IPS-15b (cell line): ENCODE measurements around the gene RNU1-2.
A peak's percentile ranks its signal among the peaks of the same experiment; 100 is the strongest.
"Not testable (repeated sequence)": the region's sequence is repeated elsewhere in the genome, so short reads cannot be mapped to it uniquely, and the experiment has no call there.

Source experiments
- H3K27me3 ChIP-seq: one replicate; pipeline ENCODE4 v1.6.1; 2013; ENCODE audit warnings: low read length; ENCODE audit not compliant: control insufficient read depth, insufficient read depth
- H3K36me3 ChIP-seq: one replicate; pipeline ENCODE4 v1.6.1; 2013; ENCODE audit warnings: low read length; ENCODE audit not compliant: control insufficient read depth, insufficient read depth
- H3K4me1 ChIP-seq: one replicate; pipeline ENCODE4 v1.6.1; 2013; ENCODE audit warnings: mild to moderate bottlenecking, low read length; ENCODE audit not compliant: control insufficient read depth, insufficient read depth
- H3K4me3 ChIP-seq: one replicate; pipeline ENCODE4 v1.5.1; 2013; ENCODE audit warnings: low read depth, low read length
- H3K9ac ChIP-seq: one replicate; pipeline ENCODE4 v1.6.1; 2013; ENCODE audit warnings: low read depth, mild to moderate bottlenecking, low read length
- H3K9me3 ChIP-seq: one replicate; pipeline ENCODE4 v1.6.1; 2013; ENCODE audit warnings: mild to moderate bottlenecking, low read length; ENCODE audit not compliant: control insufficient read depth, insufficient read depth

Gene RNU1-2

DNA sequence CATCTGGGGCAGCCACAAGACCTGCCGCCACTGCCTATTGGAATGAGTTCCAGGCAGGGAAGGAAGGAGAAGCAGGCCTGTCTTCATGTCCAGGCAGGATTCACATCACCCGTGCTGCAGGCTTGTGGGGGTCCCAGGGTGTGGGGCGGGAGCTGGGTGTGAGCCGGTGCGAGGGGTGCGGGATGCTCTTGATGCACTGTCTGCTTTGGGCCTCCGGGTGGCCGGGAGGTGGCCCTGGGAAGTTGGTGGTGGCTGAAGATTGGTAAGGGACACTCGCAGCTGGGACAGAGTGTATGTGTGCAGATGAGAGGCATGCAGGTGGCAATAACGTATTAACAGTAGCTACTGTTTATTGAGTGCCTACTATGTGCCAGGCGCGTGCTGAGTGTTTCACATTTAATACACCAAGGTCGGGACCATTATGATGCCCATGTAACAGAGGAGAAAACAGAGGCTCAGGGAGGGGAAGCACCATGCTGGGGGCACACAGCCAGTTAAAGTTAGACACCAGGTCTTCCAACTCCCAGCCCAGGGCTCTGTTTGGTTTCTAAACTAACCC, 29.2 kb downstream of the RNU1-2 start:
- no peaks in the 10 kb centered on the region for H3K9me3 ChIP-seq
- H3K27me3 ChIP-seq = no peaks in the 10 kb centered on the region
- no peak overlapping the region for H3K9ac ChIP-seq
- peaks cover 5% of the 10 kb centered on the region for H3K4me1 ChIP-seq
- no peak overlapping the region for H3K4me3 ChIP-seq
- H3K36me3 ChIP-seq = peaks cover 8% of the 10 kb centered on the region

DNA sequence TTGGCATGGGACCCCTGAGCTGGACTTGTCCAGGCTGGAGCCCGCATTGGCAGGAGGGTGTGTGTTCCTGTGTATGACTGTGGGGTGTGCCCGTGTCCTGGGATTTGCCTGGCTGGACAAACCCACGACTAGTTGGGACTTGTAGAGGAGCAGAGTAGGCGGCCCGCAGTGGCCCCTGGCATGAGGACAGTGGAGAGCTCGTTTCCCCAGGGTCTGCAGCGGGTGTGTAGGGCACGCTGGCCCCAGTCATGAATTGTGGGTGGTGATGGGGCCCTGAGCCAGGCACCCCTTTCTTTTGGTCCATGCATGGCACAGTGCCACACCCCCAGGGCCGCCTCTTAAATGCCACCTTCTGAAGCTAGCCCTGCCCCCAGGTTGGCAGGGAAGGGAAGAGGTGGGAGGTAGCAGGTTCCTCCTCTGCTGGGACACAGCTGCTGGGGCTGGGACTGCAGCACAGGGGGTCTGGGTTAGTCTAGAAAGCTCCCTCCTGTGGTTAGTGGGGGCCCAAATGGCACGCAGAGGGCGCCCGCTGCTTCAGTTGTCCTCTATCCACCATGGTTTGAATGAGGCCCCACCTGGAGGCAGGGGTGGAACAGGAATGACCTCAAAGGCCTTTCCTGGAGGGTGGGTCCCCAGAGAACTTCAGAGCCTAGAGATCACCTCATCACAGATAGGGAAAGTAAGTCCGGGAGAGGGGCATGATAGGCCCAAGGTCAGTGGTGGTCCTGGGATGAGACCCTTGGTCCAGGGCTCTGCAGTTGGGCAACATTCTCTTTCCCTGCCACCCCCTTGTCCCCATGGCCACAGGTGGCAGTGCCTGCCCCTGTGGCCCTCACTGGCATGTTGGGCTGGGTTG, 30.1 kb downstream of the RNU1-2 start:
- H3K9me3 ChIP-seq = no peaks in the 10 kb centered on the region
- no peak overlapping the region for H3K4me3 ChIP-seq
- no peak overlapping the region for H3K9ac ChIP-seq
- H3K27me3 ChIP-seq = no peaks in the 10 kb centered on the region
- peaks cover 5% of the 10 kb centered on the region for H3K4me1 ChIP-seq
- peaks cover 8% of the 10 kb centered on the region for H3K36me3 ChIP-seq

DNA sequence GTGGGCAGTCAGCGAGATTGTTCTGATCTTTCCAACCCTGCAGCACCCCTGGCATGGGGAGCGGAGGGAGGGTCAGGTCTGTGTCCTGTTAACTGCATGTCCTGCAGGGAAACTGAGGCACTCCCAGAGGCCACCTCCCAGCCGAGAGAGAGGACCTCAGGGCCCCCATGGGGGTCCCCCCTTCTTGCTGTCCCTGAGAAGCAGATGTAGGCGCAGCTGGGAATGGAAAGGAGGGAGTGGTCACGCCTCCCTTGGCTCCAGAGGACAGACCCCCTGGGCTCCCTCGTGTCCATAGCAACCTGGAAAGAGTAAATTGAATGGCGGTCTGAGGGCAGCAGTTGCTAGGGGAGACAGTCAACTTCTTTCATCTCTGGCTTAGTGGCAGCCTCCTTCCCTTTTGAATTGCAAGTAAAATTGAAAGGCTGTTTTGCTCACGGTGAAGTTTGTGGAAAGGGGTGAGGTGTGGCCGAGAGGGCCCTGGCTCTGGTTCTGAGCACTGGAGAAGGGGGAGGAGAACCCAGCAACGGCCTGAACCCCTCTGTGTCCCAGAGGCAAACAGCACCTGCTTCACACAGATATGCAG, 30.8 kb downstream of the RNU1-2 start:
- Histone ChIP-seq H3K9ac (no peak overlapping the region), H3K4me1 (no peaks in the 10 kb centered on the region), H3K9me3 (no peaks in the 10 kb centered on the region)

DNA sequence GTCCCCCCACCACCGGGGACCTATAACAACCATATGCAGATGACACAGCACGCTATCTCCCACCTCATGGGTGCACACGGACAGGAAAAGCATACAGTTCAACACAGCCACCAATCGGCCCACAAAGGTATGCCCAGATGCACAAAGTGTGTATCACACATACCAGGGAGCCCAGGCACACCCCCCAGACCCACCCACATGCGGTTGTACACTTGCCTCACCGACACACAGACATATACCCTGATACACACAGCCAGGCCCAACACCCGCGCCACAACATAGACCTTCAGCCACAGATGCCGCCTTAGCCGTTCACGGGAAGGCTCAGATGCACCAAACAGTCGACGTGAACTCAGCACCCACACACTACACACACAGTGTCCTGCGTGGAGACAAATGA, 31.5 kb downstream of the RNU1-2 start:
- Histone ChIP-seq H3K9ac (no peak overlapping the region), H3K9me3 (no peaks in the 10 kb centered on the region), H3K4me3 (no peak overlapping the region), H3K27me3 (no peaks in the 10 kb centered on the region), H3K4me1 (no peaks in the 10 kb centered on the region), H3K36me3 (peaks cover 8% of the 10 kb centered on the region)

More for the DNA sequence above, 30.8 kb downstream of the RNU1-2 start:
- Histone ChIP-seq H3K36me3 (peaks cover 8% of the 10 kb centered on the region), H3K4me3 (no peak overlapping the region), H3K27me3 (no peaks in the 10 kb centered on the region)

DNA sequence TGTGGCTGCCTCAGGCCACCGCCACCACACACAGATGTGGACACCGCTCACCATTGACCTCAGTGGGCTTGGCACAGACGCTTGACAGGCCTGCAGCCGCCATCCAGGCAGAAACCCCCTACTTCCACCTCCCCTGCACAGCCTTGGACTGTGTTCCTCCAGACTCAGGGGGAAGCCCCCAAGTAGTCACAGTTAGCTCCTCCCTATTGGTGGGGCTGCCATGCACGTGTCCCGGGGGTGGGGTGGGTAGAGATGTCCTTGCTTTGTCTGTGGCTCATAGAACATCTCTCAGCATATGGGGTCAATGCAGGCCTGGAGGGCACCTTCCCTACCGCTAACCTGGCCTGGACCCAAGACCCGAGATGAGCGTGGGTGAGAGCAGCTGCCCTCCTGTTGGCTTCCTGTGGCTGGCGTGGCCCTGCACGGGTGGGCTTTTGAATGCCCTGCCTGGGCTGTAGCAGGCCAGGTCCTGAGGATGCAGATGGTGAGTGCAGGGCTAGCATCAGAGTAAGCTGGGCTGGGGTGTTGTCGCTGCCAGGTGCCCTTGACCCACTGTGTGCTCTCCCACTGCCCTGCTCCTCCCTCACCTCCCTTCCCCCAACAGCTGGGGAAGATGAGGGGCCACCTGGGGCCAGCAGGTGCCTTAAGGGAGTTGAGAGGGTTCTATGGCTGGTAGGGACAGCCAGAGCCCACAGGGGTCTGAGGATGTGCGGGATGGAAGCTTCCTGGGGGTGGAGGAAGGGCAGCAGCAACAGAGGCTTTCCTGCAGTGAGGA, 32.1 kb downstream of the RNU1-2 start:
- no peak overlapping the region for H3K4me3 ChIP-seq
- H3K9ac ChIP-seq = no peak overlapping the region
- no peaks in the 10 kb centered on the region for H3K9me3 ChIP-seq
- H3K36me3 ChIP-seq = peaks cover 8% of the 10 kb centered on the region
- H3K4me1 ChIP-seq = no peaks in the 10 kb centered on the region
- H3K27me3 ChIP-seq = no peaks in the 10 kb centered on the region

DNA sequence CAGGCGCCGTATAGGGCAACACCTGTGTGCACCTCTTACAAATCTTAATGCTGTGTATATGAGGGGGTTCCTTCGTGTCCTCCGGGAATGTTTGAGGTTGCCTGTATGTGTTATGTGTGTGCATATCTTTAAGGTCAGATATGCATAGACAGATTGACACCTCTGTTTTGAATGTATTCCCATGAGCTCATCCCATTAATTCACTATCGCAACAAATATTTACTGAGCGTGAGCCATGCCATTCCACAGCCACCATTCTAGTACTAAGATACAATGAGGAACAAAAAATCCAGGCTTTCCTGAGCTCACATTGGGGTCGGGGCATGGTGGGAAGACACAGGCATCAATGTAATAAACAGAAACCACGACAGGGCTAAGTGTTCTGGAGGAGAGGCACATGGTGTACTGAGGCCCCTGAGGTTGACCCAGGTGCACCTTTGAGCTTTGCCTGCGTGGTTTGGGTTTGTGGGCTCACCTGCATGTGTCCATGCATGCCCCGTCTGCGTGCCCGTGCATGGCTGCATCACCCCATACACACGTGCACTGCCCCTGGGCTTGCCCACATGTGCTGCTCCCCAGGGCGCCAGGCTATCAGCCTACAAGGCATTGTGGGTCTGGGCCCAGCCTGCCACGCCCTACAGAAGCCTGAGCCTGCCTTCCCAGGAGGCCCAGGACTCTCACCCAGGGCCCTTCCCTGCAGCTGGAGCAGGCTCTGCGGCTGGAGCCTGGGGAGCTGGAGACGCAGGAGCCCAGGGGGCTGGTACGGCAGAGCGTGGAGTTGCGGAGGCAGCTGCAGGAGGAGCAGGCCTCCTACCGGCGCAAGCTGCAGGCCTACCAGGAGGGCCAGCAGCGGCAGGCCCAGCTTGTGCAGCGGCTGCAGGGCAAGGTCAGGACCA, 33.6 kb downstream of the RNU1-2 start:
- not testable (repeated sequence) for H3K4me1 ChIP-seq, H3K9me3 ChIP-seq, H3K36me3 ChIP-seq, H3K9ac ChIP-seq, H3K4me3 ChIP-seq, H3K27me3 ChIP-seq

DNA sequence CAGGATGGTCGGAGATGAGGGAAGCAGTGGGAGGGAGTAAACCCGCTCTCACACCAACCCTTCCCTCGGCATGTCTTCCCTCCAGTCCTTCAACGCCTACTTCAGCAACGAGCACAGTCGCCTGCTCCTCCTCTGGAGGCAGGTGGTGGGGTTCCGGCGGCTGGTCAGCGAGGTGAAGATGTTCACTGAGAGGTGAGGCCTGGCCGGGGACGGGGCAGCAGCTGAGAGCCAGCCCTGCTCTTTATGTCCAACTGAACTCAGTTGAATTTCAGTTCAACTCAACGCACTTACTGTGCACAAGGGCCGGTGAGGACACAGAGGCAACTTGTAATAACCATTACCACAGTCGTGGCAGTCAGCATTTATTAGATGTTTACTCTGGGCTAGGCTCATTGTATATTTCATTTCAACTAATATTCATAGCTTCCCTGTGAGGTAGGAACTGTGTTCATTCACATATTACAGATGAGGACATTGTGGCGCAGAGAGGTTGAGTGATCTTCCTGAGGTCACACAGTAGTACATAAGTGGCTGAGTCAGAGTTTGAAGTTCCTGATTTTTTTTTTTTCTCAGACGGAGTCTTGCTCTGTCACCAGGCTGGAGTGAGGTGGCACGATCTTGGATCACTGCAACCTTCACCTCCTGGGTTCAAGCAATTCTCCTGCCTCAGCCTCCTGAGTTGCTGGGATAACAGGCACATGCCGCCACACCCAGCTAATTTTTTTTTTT, 35.6 kb downstream of the RNU1-2 start:
- H3K4me3 ChIP-seq, H3K9me3 ChIP-seq, H3K36me3 ChIP-seq, H3K4me1 ChIP-seq, H3K27me3 ChIP-seq, H3K9ac ChIP-seq: not testable (repeated sequence)

DNA sequence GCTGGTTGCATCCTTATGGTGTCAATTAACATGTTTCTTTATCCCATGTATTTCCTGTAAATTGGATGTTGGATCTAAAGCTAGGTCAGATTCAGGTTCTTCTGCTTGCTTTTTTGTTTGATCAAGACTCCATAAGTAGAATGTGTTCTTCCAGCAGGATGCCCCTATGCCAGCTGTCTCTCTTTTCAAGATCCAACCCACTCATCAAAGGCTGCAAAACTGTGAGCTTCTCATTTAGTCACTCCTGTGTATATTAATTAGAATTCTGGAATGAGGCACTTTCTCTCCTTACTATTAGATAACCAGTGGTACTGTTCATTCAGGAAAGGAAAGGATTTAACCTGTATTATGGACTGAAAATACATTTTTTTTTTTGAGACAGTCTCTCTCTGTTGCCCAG, 38.2 kb downstream of the RNU1-2 start:
- H3K9ac ChIP-seq, H3K27me3 ChIP-seq, H3K4me3 ChIP-seq, H3K4me1 ChIP-seq, H3K9me3 ChIP-seq: not testable (repeated sequence)
- peaks cover 12% of the 10 kb centered on the region for H3K36me3 ChIP-seq

DNA sequence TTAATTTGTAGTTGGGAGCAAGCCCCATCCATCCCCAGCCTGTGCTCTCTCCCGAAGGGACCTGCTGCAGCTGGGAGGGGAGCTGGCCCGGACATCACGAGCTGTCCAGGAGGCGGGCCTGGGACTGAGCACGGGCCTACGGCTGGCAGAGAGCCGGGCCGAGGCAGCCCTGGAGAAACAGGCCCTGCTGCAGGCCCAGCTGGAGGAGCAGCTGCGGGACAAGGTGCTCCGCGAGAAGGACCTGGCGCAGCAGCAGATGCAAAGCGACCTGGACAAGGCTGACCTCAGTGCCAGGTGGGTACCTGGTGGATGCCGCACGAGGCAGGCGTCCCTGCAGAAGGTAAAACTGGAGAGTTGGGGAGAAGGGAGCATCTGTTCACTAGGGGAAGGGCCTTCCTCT, 40.8 kb downstream of the RNU1-2 start:
- not testable (repeated sequence) for H3K9me3 ChIP-seq, H3K4me3 ChIP-seq, H3K4me1 ChIP-seq, H3K27me3 ChIP-seq, H3K9ac ChIP-seq
- peaks cover 12% of the 10 kb centered on the region for H3K36me3 ChIP-seq

DNA sequence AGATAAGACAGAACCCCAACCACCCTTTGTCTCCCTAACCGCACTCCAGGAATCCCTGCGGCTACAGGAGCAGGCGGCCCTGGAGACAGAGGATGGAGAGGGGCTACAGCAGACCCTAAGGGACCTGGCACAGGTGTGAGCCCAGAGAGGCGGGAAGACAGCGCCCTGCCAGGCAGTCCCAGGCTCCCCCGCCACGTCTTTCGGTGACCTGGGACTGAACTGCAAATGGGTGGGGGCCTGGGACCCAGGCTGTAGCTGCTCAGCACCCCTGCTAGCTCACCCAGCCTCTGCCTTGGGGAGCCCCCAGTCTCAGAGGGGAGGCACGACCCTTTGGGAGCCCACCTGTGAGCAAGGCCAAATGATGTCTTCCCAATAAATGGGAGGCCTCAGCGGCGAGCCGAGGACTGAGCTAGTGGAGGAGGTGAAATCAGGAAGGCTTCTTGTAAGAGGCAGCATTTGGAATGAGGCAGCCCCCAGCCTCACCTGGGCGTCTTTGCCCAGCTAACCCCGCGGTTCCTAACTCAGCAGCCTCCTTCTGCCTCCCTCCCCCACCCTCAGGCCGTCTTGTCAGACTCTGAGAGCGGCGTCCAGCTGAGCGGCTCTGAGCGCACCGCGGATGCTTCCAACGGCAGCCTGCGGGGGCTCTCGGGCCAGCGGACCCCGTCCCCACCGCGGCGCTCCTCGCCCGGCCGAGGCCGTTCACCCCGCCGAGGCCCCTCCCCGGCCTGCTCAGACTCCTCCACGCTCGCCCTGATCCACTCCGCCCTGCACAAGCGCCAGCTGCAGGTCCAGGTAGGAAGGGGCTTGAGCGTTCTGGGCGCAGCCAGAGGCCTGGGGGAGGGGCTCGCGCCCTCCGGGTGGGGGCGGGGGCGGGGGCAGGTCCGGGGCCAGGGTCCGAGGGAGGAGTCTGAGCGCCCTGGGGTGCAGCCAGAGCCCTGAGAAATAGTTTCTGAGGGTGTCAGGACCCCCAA, 42.9 kb downstream of the RNU1-2 start:
- Histone ChIP-seq H3K4me1 (peaks cover 2% of the 10 kb centered on the region), H3K4me3 (peak overlapping the region; percentile 48), H3K36me3 (peaks cover 19% of the 10 kb centered on the region), H3K9ac (no peak overlapping the region), H3K9me3 (no peaks in the 10 kb centered on the region), H3K27me3 (no peaks in the 10 kb centered on the region)
